Breast epithelium (tissue), 3 donors: ENCODE measurements around the gene CORO2B.

Experiments used
- CTCF ChIP-seq, 3 donors: fragments of 450-650 bp; IDR thresholded peaks; one replicate each; pipeline ENCODE4 v1.5.1; 2016 to 2017; ENCODE audit warnings: antibody characterized with exemption in 3 of 3, mild to moderate bottlenecking in 3 of 3, moderate library complexity in 3 of 3
- POLR2AphosphoS5 ChIP-seq, 3 donors: sonication (generic); formaldehyde crosslinking; IDR thresholded peaks; one replicate each; pipeline ENCODE4 v1.6.1; 2017; ENCODE audit warnings: antibody characterized with exemption in 3 of 3

GRCh38 chr15:68697711-68698690, 119.2 kb downstream of the CORO2B start:
- no peak for TF ChIP-seq POLR2AphosphoS5 (IDR thresholded peaks at IDR 0.05)
- TF ChIP-seq CTCF (IDR thresholded peaks at IDR 0.05), result no peak
